GM23338 (cell line): ENCODE measurements around the gene PDCD1.

Experiments
- CREB1 ChIP-seq: fragments of 250-450 bp; sonication (Bioruptor Pico); IDR thresholded peaks from 2 replicates; pipeline ENCODE4 v1.5.0; 2020; ENCODE audit warnings: low read depth, mild to moderate bottlenecking, moderate library complexity
- EZH2 ChIP-seq: fragments of 200-600 bp; sonication (generic); IDR thresholded peaks from one replicate; pipeline ENCODE4 v1.8.0; 2017; ENCODE audit warnings: antibody characterized with exemption, mild to moderate bottlenecking, low read depth; ENCODE audit not compliant: unreplicated experiment
- EZH2phosphoT487 ChIP-seq: fragments of 200-600 bp; sonication (generic); IDR thresholded peaks from one replicate; pipeline ENCODE4 v1.8.1; 2018; ENCODE audit warnings: antibody characterized with exemption; ENCODE audit not compliant: unreplicated experiment
- JUNB ChIP-seq: IDR thresholded peaks from one replicate; pipeline ENCODE4 v1.6.1; 2016; ENCODE audit warnings: antibody characterized with exemption; ENCODE audit not compliant: unreplicated experiment
- POLR2AphosphoS5 ChIP-seq: IDR thresholded peaks from 2 replicates; pipeline ENCODE4 v1.6.1; 2016; ENCODE audit warnings: antibody characterized with exemption, low read depth
- REST ChIP-seq: IDR thresholded peaks from one replicate; pipeline ENCODE4 v1.6.1; 2018; ENCODE audit warnings: antibody characterized with exemption; ENCODE audit not compliant: unreplicated experiment
- ZNF331 ChIP-seq: fragments of 250-450 bp; sonication (Bioruptor Pico); IDR thresholded peaks from 2 replicates; pipeline ENCODE4 v1.5.0; 2020; ENCODE audit warnings: low read depth, mild to moderate bottlenecking, moderate library complexity
- TF ChIP-seq, protein P1 (sequence below), 2 experiments: fragments of 200-600 bp in 1 of 2; sonication (generic) in 1 of 2; conservative IDR thresholded peaks; 2 replicates each; pipeline versions ENCODE4 v1.5.1 to v1.6.1; 2016 to 2017; ENCODE audit warnings: antibody characterized with exemption in 2 of 2, low read depth in 2 of 2, mild to moderate bottlenecking in 2 of 2, moderate library complexity in 1 of 2
- TF ChIP-seq, protein P2 (sequence below): IDR thresholded peaks from 2 replicates; pipeline ENCODE4 v1.6.1; 2016; ENCODE audit warnings: antibody characterized with exemption
- TF ChIP-seq, protein P3 (sequence below): fragments of 250-450 bp; sonication (Bioruptor Pico); IDR thresholded peaks from 2 replicates; pipeline ENCODE4 v1.5.0; 2020; ENCODE audit warnings: mild to moderate bottlenecking, moderate library complexity

GRCh38 chr2:241835611-241836010 lies 23.1 kb downstream of the PDCD1 start:
- TF ChIP-seq, protein P1, sequence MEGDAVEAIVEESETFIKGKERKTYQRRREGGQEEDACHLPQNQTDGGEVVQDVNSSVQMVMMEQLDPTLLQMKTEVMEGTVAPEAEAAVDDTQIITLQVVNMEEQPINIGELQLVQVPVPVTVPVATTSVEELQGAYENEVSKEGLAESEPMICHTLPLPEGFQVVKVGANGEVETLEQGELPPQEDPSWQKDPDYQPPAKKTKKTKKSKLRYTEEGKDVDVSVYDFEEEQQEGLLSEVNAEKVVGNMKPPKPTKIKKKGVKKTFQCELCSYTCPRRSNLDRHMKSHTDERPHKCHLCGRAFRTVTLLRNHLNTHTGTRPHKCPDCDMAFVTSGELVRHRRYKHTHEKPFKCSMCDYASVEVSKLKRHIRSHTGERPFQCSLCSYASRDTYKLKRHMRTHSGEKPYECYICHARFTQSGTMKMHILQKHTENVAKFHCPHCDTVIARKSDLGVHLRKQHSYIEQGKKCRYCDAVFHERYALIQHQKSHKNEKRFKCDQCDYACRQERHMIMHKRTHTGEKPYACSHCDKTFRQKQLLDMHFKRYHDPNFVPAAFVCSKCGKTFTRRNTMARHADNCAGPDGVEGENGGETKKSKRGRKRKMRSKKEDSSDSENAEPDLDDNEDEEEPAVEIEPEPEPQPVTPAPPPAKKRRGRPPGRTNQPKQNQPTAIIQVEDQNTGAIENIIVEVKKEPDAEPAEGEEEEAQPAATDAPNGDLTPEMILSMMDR (conservative IDR thresholded peaks at IDR 0.05; ENCODE audit: low read depth in 2 of 2), result no peak
- no peak for TF ChIP-seq EZH2
- TF ChIP-seq, protein P2, sequence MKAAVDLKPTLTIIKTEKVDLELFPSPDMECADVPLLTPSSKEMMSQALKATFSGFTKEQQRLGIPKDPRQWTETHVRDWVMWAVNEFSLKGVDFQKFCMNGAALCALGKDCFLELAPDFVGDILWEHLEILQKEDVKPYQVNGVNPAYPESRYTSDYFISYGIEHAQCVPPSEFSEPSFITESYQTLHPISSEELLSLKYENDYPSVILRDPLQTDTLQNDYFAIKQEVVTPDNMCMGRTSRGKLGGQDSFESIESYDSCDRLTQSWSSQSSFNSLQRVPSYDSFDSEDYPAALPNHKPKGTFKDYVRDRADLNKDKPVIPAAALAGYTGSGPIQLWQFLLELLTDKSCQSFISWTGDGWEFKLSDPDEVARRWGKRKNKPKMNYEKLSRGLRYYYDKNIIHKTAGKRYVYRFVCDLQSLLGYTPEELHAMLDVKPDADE, result no peak
- no peak for TF ChIP-seq POLR2AphosphoS5
- no peak for TF ChIP-seq EZH2phosphoT487
- no peak for TF ChIP-seq REST
- TF ChIP-seq CREB1 (CRISPR knock-in tag), result no peak
- TF ChIP-seq, protein P3, sequence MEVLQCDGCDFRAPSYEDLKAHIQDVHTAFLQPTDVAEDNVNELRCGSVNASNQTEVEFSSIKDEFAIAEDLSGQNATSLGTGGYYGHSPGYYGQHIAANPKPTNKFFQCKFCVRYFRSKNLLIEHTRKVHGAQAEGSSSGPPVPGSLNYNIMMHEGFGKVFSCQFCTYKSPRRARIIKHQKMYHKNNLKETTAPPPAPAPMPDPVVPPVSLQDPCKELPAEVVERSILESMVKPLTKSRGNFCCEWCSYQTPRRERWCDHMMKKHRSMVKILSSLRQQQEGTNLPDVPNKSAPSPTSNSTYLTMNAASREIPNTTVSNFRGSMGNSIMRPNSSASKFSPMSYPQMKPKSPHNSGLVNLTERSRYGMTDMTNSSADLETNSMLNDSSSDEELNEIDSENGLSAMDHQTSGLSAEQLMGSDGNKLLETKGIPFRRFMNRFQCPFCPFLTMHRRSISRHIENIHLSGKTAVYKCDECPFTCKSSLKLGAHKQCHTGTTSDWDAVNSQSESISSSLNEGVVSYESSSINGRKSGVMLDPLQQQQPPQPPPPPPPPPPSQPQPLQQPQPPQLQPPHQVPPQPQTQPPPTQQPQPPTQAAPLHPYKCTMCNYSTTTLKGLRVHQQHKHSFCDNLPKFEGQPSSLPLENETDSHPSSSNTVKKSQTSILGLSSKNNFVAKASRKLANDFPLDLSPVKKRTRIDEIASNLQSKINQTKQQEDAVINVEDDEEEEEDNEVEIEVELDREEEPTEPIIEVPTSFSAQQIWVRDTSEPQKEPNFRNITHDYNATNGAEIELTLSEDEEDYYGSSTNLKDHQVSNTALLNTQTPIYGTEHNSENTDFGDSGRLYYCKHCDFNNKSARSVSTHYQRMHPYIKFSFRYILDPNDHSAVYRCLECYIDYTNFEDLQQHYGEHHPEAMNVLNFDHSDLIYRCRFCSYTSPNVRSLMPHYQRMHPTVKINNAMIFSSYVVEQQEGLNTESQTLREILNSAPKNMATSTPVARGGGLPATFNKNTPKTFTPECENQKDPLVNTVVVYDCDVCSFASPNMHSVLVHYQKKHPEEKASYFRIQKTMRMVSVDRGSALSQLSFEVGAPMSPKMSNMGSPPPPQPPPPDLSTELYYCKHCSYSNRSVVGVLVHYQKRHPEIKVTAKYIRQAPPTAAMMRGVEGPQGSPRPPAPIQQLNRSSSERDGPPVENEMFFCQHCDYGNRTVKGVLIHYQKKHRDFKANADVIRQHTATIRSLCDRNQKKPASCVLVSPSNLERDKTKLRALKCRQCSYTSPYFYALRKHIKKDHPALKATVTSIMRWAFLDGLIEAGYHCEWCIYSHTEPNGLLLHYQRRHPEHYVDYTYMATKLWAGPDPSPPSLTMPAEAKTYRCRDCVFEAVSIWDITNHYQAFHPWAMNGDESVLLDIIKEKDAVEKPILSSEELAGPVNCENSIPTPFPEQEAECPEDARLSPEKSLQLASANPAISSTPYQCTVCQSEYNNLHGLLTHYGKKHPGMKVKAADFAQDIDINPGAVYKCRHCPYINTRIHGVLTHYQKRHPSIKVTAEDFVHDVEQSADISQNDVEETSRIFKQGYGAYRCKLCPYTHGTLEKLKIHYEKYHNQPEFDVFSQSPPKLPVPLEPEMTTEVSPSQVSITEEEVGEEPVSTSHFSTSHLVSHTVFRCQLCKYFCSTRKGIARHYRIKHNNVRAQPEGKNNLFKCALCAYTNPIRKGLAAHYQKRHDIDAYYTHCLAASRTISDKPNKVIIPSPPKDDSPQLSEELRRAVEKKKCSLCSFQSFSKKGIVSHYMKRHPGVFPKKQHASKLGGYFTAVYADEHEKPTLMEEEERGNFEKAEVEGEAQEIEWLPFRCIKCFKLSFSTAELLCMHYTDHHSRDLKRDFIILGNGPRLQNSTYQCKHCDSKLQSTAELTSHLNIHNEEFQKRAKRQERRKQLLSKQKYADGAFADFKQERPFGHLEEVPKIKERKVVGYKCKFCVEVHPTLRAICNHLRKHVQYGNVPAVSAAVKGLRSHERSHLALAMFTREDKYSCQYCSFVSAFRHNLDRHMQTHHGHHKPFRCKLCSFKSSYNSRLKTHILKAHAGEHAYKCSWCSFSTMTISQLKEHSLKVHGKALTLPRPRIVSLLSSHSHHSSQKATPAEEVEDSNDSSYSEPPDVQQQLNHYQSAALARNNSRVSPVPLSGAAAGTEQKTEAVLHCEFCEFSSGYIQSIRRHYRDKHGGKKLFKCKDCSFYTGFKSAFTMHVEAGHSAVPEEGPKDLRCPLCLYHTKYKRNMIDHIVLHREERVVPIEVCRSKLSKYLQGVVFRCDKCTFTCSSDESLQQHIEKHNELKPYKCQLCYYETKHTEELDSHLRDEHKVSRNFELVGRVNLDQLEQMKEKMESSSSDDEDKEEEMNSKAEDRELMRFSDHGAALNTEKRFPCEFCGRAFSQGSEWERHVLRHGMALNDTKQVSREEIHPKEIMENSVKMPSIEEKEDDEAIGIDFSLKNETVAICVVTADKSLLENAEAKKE (CRISPR knock-in tag), result no peak
- TF ChIP-seq ZNF331, result no peak
- no peak for TF ChIP-seq JUNB
